Calu3 (cell line): ENCODE measurements around the gene CERT1. TPM values are rescaled to one million over a fixed set of nuclear protein-coding genes. Genes with fewer than 3 reads are reported as not detected.

Experiments
- BruUV-seq: library from RNA; stranded (reverse); fragments of 400-500 nt; replicated peaks from 2 replicates; lab custom pipeline; 2021; lab: Mats Ljungman, UMichigan
- CTCF ChIA-PET: fragments of 300-600 bp; sonication (Branson Sonifier 250); formaldehyde crosslinking; loops from one replicate; lab custom pipeline; 2022; ENCODE audit warnings: antibody characterized with exemption; lab: Charles Lee
- DNase-seq: peaks from one replicate; pipeline ENCODE4 v3.0.0; 2022
- H3K27ac Mint-ChIP-seq: one replicate; pipeline ENCODE4 v1.8.0; 2022; ENCODE audit warnings: mixed read lengths; ENCODE audit not compliant: unreplicated experiment
- H3K27me3 Mint-ChIP-seq: one replicate; pipeline ENCODE4 v1.8.0; 2022; ENCODE audit warnings: mixed read lengths; ENCODE audit not compliant: unreplicated experiment
- H3K36me3 Mint-ChIP-seq: one replicate; pipeline ENCODE4 v1.8.0; 2022; ENCODE audit warnings: mild to moderate bottlenecking, moderate library complexity, mixed read lengths; ENCODE audit not compliant: insufficient read depth, unreplicated experiment
- H3K4me1 Mint-ChIP-seq: one replicate; pipeline ENCODE4 v1.8.0; 2022; ENCODE audit warnings: mild to moderate bottlenecking, low read depth, mixed read lengths; ENCODE audit not compliant: unreplicated experiment
- H3K4me3 Mint-ChIP-seq: one replicate; pipeline ENCODE4 v1.8.0; 2022; ENCODE audit warnings: mild to moderate bottlenecking, low read depth, moderate library complexity, mixed read lengths; ENCODE audit not compliant: unreplicated experiment
- H3K9me3 Mint-ChIP-seq: one replicate; pipeline ENCODE4 v1.8.0; 2022; ENCODE audit warnings: low read depth, mixed read lengths; ENCODE audit not compliant: unreplicated experiment
- intact Hi-C: fragments of 100-400 bp; cut with micrococcal nuclease; formaldehyde crosslinking; loops from one replicate; pipeline ENCODE4 v1.10.0; 2022; ENCODE audit not compliant: unreplicated experiment
- total RNA-seq: library from RNA; stranded (reverse); gene quantifications from 2 replicates; pipeline ENCODE4 v1.2.3, GENCODE V29; 2022
- TF ChIP-seq, protein P1 (sequence below): fragments of 200-600 bp; IDR thresholded peaks from one replicate; pipeline ENCODE4 v1.8.0; 2022; ENCODE audit warnings: antibody characterized with exemption; ENCODE audit not compliant: unreplicated experiment

CERT1 gene
- total RNA-seq, 1 experiment from 2014 or later: 63.4 TPM

DNA sequence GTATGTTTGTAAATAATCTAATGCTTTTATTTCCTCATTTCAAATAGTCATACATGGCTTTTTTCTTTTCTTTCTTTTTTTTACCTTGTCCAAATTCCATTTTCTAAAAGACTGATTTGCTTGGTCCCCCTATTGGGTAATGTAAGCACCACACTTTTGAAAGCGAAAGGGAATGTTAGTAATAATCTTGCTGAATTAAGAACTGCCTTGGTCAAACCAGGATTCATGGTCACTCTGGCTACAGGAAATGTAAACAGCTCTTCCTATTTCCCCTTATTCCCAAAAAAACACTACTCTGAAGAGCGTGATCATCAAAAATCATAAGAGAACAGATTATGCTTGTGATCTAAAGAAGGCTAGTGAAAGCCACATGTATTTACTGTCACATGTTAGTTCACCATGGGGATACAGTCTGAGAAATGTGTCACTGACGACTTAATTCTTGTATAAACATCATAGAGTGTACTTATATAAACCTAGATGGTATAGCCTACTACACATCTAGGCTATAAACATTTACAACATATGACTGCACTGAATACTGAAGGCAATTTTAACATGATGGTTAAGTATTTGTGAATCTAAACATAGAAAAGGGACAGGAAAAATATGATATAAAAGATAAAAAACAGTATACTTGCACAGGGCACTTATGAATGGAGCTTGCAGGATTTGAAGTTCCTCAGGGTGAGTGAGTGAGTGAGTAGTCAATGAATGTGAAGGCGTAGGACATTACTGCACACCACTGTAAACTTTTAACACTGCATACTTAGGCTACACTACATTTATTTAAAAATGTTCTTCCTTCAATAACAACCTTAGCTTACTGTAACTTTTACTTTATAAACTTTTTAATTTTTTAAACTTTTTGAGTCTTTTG lies 99.1 kb downstream of the CERT1 start:
- no TSS peak for BruUV-seq
- Mint-ChIP-seq H3K27ac (no peak overlapping the region), H3K27me3 (no peaks in the 10 kb centered on the region), H3K36me3 (no peaks in the 10 kb centered on the region), H3K9me3 (no peaks in the 10 kb centered on the region), H3K4me3 (no peak overlapping the region), H3K4me1 (no peaks in the 10 kb centered on the region)
- TF ChIP-seq, protein P1, sequence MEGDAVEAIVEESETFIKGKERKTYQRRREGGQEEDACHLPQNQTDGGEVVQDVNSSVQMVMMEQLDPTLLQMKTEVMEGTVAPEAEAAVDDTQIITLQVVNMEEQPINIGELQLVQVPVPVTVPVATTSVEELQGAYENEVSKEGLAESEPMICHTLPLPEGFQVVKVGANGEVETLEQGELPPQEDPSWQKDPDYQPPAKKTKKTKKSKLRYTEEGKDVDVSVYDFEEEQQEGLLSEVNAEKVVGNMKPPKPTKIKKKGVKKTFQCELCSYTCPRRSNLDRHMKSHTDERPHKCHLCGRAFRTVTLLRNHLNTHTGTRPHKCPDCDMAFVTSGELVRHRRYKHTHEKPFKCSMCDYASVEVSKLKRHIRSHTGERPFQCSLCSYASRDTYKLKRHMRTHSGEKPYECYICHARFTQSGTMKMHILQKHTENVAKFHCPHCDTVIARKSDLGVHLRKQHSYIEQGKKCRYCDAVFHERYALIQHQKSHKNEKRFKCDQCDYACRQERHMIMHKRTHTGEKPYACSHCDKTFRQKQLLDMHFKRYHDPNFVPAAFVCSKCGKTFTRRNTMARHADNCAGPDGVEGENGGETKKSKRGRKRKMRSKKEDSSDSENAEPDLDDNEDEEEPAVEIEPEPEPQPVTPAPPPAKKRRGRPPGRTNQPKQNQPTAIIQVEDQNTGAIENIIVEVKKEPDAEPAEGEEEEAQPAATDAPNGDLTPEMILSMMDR: no peak
- DNase-seq: no peak
- CTCF ChIA-PET: no interaction called here
- intact Hi-C loops: loop anchor here (10.0 kb wide), 1 partner anchor 272 kb away; no protein-coding TSS in a partner anchor

DNA sequence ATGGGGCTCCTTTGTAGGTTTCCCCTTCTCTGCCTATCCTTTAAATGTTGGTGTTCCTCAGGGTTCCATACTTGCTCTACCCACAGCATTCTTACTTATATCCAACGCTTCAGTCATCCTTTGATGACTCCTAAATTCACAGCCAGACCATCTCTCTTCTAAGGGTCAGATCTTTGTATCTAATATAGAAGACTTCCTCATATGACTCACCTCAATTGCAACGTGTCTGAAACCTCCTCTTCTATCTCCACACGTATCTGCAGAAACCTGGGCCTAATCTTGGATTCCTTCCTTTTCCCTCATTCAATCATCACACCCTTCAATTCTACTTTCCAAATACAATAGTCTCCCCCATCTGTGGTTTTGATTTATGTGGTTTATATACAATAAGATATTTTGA lies 106.1 kb downstream of the CERT1 start:
- no peak for DNase-seq

DNA sequence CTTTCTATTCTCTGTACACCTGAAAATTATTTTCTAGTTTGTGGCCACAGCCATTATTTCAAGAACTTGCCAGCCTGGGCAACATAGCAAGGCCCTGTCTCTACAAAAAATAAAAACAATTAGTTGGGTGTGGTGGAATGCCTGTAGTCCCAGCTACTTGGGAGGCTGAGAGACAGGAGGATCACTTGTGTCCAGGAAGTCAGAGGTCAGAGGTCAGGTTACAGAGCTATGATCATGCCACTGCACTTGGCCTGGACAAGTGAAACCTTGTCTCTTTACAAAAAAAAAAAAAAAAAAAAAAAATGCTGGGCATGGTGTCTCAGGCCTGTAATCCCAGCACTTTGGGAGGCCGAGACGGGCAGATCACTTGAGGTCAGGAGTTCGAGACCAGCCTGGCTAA lies 116.2 kb downstream of the CERT1 start:
- no peak for DNase-seq
- no TSS peak for BruUV-seq
- Mint-ChIP-seq H3K27ac (no peak overlapping the region), H3K4me1 (no peaks in the 10 kb centered on the region), H3K9me3 (no peaks in the 10 kb centered on the region), H3K27me3 (no peaks in the 10 kb centered on the region), H3K4me3 (no peak overlapping the region), H3K36me3 (peaks cover 5% of the 10 kb centered on the region)
- TF ChIP-seq, protein P1: no peak
- intact Hi-C loops: no loop called here
- CTCF ChIA-PET: interaction anchor here (0.6 kb wide), 1 partner anchor 192 kb away, joined by 4 read pairs; no protein-coding TSS in a partner anchor

More for the DNA sequence above, 106.1 kb downstream of the CERT1 start:
- peaks cover 14% of the 10 kb centered on the region for H3K4me1 Mint-ChIP-seq
- intact Hi-C loops: no loop called here
- no peaks in the 10 kb centered on the region for H3K27me3 Mint-ChIP-seq
- TF ChIP-seq, protein P1: no peak
- no TSS peak for BruUV-seq
- CTCF ChIA-PET: no interaction called here
- no peaks in the 10 kb centered on the region for H3K9me3 Mint-ChIP-seq
- no peak overlapping the region for H3K4me3 Mint-ChIP-seq
- peak overlapping the region; percentile 12 for H3K27ac Mint-ChIP-seq
- H3K36me3 Mint-ChIP-seq: no peaks in the 10 kb centered on the region

DNA sequence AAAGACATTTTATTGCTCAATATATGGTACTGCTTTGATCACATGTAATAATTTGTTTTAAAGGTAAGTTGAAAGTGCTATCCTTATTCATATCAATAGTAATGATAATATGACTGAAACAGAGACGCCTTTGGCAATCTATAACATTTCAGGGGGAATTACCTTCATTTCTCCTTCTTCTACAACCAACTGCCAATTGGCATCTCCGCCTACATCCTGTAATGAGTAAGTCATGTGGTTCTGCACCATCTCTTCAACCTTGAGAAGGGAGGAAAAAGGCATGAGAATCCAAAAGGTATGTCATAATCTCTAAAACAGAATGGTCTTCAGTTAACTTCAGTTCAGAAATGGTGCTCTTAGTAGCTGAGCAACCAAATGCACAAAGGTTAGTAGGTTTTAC lies 122.0 kb downstream of the CERT1 start:
- DNase-seq: no peak
- Mint-ChIP-seq H3K27ac (no peak overlapping the region), H3K9me3 (no peaks in the 10 kb centered on the region), H3K27me3 (no peaks in the 10 kb centered on the region), H3K36me3 (peaks cover 22% of the 10 kb centered on the region), H3K4me3 (no peak overlapping the region), H3K4me1 (no peaks in the 10 kb centered on the region)
- intact Hi-C loops: no loop called here
- BruUV-seq: no TSS peak
- TF ChIP-seq, protein P1: no peak
- CTCF ChIA-PET: no interaction called here
